Panc1 (cell line): Measurements from ENCODE around the gene RPL38. TPM values are rescaled to one million over a fixed set of nuclear protein-coding genes. Genes with fewer than 3 reads are reported as not detected.

Experiments used
- ATAC-seq: fragments of 200-7000 bp; cut with Tn5 transposase; 2 replicates; pipeline ENCODE4 v1.9.1; 2020; ENCODE audit warnings: mild to moderate bottlenecking, moderate library complexity
- BruUV-seq: library from RNA; stranded (reverse); fragments of 400-500 nt; replicated peaks from 2 replicates; lab custom pipeline; 2021; lab: Mats Ljungman, UMichigan
- CTCF ChIA-PET: fragments of 300-600 bp; sonication (Branson Sonifier 250); formaldehyde crosslinking; loops from one replicate; lab custom pipeline; 2022; ENCODE audit warnings: antibody characterized with exemption; lab: Charles Lee
- POLR2A ChIA-PET: fragments of 300-600 bp; sonication (Branson Sonifier 250); formaldehyde crosslinking; loops from one replicate; lab custom pipeline; 2022; ENCODE audit warnings: antibody characterized with exemption; lab: Charles Lee
- DNase-seq: peaks from one replicate; pipeline ENCODE4 v3.0.0-alpha.2; 2010; ENCODE audit warnings: low read depth, low spot score
- H3K27ac ChIP-seq: 2 replicates; pipeline ENCODE4 v1.5.1; 2011; ENCODE audit warnings: mild to moderate bottlenecking, low read length, inconsistent platforms
- H3K27me3 ChIP-seq: fragments of 200-500 bp; sonication (Bioruptor generic); 2 replicates; pipeline ENCODE4 v1.6.0; 2014; ENCODE audit warnings: low read length, inconsistent platforms; ENCODE audit not compliant: control insufficient read depth, insufficient read depth
- H3K36me3 ChIP-seq: fragments of 200-500 bp; sonication (Bioruptor generic); 2 replicates; pipeline ENCODE4 v1.5.1; 2014; ENCODE audit warnings: inconsistent platforms, mild to moderate bottlenecking, low read length, moderate library complexity; ENCODE audit not compliant: control insufficient read depth, insufficient read depth
- H3K4me1 ChIP-seq: 2 replicates; pipeline ENCODE4 v1.5.1; 2011; ENCODE audit warnings: inconsistent platforms, mild to moderate bottlenecking, low read length, moderate library complexity; ENCODE audit not compliant: control insufficient read depth, insufficient read depth
- H3K4me3 ChIP-seq, 2 experiments: 2 replicates each; pipeline ENCODE4 v1.5.1; 2011 to 2012; ENCODE audit warnings: low read depth in 2 of 2, low read length in 2 of 2, mild to moderate bottlenecking in 2 of 2, inconsistent platforms in 1 of 2, moderate library complexity in 1 of 2
- H3K9me3 ChIP-seq: fragments of 200-500 bp; sonication (Bioruptor generic); 2 replicates; pipeline ENCODE4 v1.5.1; 2014; ENCODE audit warnings: low read depth, mild to moderate bottlenecking, inconsistent platforms, low read length, moderate library complexity; ENCODE audit not compliant: control insufficient read depth, insufficient read depth
- POLR2AphosphoS5 ChIP-seq: IDR thresholded peaks from 2 replicates; pipeline ENCODE4 v1.6.1; 2012; ENCODE audit warnings: mild to moderate bottlenecking, low read depth, low read length, moderate library complexity
- SIN3A ChIP-seq: IDR thresholded peaks from 2 replicates; pipeline ENCODE4 v1.6.1; 2012; ENCODE audit warnings: low read depth, mild to moderate bottlenecking, low read length, moderate library complexity, borderline replicate concordance; ENCODE audit not compliant: insufficient read depth
- TCF7L2 ChIP-seq: IDR thresholded peaks from 2 replicates; pipeline ENCODE4 v1.6.1; 2011; ENCODE audit warnings: mild to moderate bottlenecking, low read depth, low read length, inconsistent platforms
- in situ Hi-C: cut with HindIII; loops from 2 replicates; pipeline ENCODE4 v1.10.0; 2016; ENCODE audit warnings: low sequenced_read_pairs, low pct_unique_long_range_greater_than_20kb
- intact Hi-C: fragments of 100-400 bp; cut with micrococcal nuclease; formaldehyde crosslinking; loops from one replicate; pipeline ENCODE4 v1.10.0; 2022; ENCODE audit not compliant: unreplicated experiment
- total RNA-seq: library from RNA; stranded (reverse); gene quantifications from one replicate; pipeline ENCODE4 v1.2.1, GENCODE V29; 2021; ENCODE audit not compliant: unreplicated experiment
- TF ChIP-seq, protein P1 (sequence below): fragments of 450-650 bp; IDR thresholded peaks from 2 replicates; pipeline ENCODE4 v1.5.1; 2017; ENCODE audit warnings: mild to moderate bottlenecking
- TF ChIP-seq, protein P2 (sequence below), 2 experiments: IDR thresholded peaks; 2 replicates each; pipeline ENCODE4 v1.6.1; 2011 to 2012; ENCODE audit warnings: low read depth in 2 of 2, control low read depth in 1 of 2, low read length in 1 of 2, mild to moderate bottlenecking in 1 of 2, moderate library complexity in 1 of 2; ENCODE audit not compliant: insufficient read depth in 1 of 2

The RPL38 gene
- total RNA-seq, 1 experiment from 2014 or later = 968 TPM

DNA sequence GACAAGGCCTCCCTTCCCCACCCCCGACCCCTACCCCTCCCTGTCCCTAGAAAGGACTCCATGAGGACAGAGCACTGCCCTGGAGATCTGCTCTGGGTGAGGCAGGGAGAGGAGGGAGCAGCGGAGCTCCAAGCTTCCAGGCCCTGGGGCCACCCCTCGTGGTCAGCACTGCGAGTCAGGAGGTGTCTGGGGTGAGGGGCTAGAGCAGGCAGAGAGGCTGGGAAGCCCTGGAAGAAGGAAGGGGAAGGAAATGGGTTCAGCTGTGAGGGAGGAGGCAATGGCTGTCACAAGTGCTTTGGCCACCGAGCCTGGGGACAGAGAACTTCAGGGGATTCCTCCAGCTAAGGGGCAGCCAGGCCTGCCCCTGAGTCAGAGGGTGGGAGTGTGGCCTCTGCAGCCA is 42.4 kb downstream of the RPL38 start:
- TF ChIP-seq, protein P1, sequence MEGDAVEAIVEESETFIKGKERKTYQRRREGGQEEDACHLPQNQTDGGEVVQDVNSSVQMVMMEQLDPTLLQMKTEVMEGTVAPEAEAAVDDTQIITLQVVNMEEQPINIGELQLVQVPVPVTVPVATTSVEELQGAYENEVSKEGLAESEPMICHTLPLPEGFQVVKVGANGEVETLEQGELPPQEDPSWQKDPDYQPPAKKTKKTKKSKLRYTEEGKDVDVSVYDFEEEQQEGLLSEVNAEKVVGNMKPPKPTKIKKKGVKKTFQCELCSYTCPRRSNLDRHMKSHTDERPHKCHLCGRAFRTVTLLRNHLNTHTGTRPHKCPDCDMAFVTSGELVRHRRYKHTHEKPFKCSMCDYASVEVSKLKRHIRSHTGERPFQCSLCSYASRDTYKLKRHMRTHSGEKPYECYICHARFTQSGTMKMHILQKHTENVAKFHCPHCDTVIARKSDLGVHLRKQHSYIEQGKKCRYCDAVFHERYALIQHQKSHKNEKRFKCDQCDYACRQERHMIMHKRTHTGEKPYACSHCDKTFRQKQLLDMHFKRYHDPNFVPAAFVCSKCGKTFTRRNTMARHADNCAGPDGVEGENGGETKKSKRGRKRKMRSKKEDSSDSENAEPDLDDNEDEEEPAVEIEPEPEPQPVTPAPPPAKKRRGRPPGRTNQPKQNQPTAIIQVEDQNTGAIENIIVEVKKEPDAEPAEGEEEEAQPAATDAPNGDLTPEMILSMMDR = no peak
- TF ChIP-seq, protein P2, sequence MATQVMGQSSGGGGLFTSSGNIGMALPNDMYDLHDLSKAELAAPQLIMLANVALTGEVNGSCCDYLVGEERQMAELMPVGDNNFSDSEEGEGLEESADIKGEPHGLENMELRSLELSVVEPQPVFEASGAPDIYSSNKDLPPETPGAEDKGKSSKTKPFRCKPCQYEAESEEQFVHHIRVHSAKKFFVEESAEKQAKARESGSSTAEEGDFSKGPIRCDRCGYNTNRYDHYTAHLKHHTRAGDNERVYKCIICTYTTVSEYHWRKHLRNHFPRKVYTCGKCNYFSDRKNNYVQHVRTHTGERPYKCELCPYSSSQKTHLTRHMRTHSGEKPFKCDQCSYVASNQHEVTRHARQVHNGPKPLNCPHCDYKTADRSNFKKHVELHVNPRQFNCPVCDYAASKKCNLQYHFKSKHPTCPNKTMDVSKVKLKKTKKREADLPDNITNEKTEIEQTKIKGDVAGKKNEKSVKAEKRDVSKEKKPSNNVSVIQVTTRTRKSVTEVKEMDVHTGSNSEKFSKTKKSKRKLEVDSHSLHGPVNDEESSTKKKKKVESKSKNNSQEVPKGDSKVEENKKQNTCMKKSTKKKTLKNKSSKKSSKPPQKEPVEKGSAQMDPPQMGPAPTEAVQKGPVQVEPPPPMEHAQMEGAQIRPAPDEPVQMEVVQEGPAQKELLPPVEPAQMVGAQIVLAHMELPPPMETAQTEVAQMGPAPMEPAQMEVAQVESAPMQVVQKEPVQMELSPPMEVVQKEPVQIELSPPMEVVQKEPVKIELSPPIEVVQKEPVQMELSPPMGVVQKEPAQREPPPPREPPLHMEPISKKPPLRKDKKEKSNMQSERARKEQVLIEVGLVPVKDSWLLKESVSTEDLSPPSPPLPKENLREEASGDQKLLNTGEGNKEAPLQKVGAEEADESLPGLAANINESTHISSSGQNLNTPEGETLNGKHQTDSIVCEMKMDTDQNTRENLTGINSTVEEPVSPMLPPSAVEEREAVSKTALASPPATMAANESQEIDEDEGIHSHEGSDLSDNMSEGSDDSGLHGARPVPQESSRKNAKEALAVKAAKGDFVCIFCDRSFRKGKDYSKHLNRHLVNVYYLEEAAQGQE (IDR thresholded peaks at IDR 0.05; ENCODE audit: insufficient read depth in 1 of 2, low read depth in 2 of 2, low read length in 1 of 2) = no peak
- TF ChIP-seq SIN3A (no peak), POLR2AphosphoS5 (no peak), TCF7L2 (no peak)
- H3K27me3 ChIP-seq = no peaks in the 10 kb centered on the region
- DNase-seq = no peak
- no TSS peak for BruUV-seq
- no peak for ATAC-seq
- intact Hi-C loops (no loop called here), in situ Hi-C loops (no loop called here)
- ChIA-PET CTCF (no interaction called here), POLR2A (interaction anchor here (0.6 kb wide), 1 partner anchor 35 kb away, joined by 9 read pairs; no protein-coding TSS in a partner anchor)
- H3K9me3 ChIP-seq = no peaks in the 10 kb centered on the region
- no peak overlapping the region for H3K27ac ChIP-seq
- H3K4me3 ChIP-seq = no peak overlapping the region
- H3K36me3 ChIP-seq = no peaks in the 10 kb centered on the region
- H3K4me1 ChIP-seq = no peaks in the 10 kb centered on the region

DNA sequence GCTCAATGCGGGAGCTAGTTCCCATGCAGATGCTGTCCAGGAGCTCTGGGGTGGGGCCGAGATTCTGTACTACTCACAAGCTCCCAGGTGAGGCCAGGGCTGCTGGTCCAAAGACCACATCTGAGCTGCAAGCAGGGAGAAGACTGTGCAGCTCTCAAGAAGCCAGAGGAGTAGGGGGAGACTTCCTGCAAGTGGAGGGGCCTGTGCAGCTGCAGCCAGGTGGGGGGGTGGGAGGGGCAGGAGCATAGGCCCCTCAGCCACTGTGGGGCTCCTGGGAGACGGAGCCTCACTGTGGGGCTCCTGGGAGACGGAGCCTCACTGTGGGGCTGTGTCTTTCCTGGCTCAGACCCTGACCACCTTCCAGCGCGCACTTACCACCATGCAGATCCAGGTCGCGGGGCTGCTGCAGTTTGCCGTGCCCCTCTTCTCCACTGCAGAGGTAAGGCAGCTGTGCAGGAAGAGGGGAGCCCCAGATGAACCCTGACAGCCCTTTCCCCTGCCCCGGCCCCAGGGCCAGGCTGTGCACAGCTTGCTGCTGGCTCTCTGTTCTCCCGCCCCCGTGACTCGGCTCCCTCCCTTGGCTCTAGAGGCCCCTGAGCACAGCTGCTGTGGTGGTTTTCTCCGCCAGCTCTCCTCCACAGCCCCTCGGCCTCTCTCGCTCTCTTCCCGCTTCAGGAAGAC is 46.3 kb downstream of the RPL38 start:
- no TSS peak for BruUV-seq
- Histone ChIP-seq H3K27ac (no peak overlapping the region), H3K9me3 (no peaks in the 10 kb centered on the region), H3K4me1 (no peaks in the 10 kb centered on the region), H3K36me3 (no peaks in the 10 kb centered on the region), H3K27me3 (no peaks in the 10 kb centered on the region), H3K4me3 (no peak overlapping the region)
- no peak for TF ChIP-seq SIN3A
- TF ChIP-seq, protein P1 = no peak
- TF ChIP-seq POLR2AphosphoS5 = no peak
- TF ChIP-seq, protein P2 (IDR thresholded peaks at IDR 0.05; ENCODE audit: insufficient read depth in 1 of 2, low read depth in 2 of 2, low read length in 1 of 2) = no peak
- no peak for TF ChIP-seq TCF7L2
- ChIA-PET POLR2A (no interaction called here), CTCF (no interaction called here)
- DNase-seq = no peak
- in situ Hi-C loops = no loop called here
- intact Hi-C loops = no loop called here
- ATAC-seq = no peak; the same call in 1 of the 2 replicates
